ENCODE data around the gene GRK1. TPM values are rescaled to one million over a fixed set of nuclear protein-coding genes. Genes with fewer than 3 reads are reported as not detected.
"Not testable (repeated sequence)": the region's sequence is repeated elsewhere in the genome, so short reads cannot be mapped to it uniquely, and the experiment has no call there.

Gene GRK1
- polyA plus RNA-seq, 2 donors = not detected

DNA sequence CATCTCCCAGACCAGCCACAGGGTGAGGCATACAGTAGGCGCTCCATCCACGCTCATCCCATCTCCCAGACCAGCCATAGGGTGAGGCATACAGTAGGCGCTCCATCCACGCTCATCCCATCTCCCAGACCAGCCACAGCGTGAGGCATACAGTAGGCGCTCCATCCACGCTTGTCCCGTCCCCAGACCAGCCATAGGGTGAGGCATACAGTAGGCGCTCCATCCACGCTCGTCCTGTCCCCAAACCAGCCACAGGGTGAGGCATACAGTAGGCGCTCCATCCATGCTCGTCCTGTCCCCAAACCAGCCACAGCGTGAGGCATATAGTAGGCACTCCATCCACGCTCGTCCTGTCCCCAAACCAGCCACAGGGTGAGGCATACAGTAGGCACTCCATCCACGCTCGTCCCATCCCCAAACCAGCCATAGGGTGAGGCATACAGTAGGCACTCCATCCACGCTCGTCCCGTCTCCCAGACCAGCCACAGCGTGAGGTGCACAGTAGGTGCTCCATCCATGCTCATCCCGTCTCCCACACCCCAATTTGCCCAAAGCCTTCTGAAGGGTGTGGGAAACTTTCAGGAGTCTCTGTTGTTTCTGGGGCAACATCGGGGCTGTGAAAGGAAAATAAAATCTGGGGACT is 78.6 kb downstream of the GRK1 start:
- not testable (repeated sequence) for H3K4me3 ChIP-seq (ENCODE audit: low read depth in 1 of 2, low read length in 2 of 2); H3K27ac ChIP-seq (ENCODE audit: low read depth in 2 of 2, low read length in 1 of 2)
- WGBS, 2 donors = 89 to 91% methylated on average over 24 of the region's 24 CpGs

GRCh38 chr13:113746143-113746525 is 79.1 kb downstream of the GRK1 start:
- no peaks in the 10 kb centered on the region for H3K36me3 ChIP-seq (ENCODE audit: control insufficient read depth in 2 of 2, insufficient read depth in 2 of 2, low read length in 1 of 2)
- H3K27me3 ChIP-seq (ENCODE audit: control insufficient read depth in 1 of 2, insufficient read depth in 2 of 2, low read length in 2 of 2) = no peaks in the 10 kb centered on the region
- no peak overlapping the region for H3K27ac ChIP-seq (ENCODE audit: low read depth in 2 of 2, low read length in 1 of 2)
- WGBS, 2 donors = 79 to 84% methylated on average over 5 of the region's 5 CpGs
- no peaks in the 10 kb centered on the region for H3K4me1 ChIP-seq (ENCODE audit: control insufficient read depth in 2 of 2, insufficient read depth in 2 of 2, low read length in 1 of 2)
- peaks cover 0 to 4% of the 10 kb centered on the region in 2 donors for H3K9me3 ChIP-seq (ENCODE audit: control insufficient read depth in 2 of 2, insufficient read depth in 1 of 2, low read depth in 1 of 2, low read length in 1 of 2)
- H3K4me3 ChIP-seq (ENCODE audit: low read depth in 1 of 2, low read length in 2 of 2) = no peak overlapping the region

More for the DNA sequence above, 78.6 kb downstream of the GRK1 start:
- not testable (repeated sequence) for H3K36me3 ChIP-seq (ENCODE audit: control insufficient read depth in 2 of 2, insufficient read depth in 2 of 2, low read length in 1 of 2); H3K27me3 ChIP-seq (ENCODE audit: control insufficient read depth in 1 of 2, insufficient read depth in 2 of 2, low read length in 2 of 2); H3K9me3 ChIP-seq (ENCODE audit: control insufficient read depth in 2 of 2, insufficient read depth in 1 of 2, low read depth in 1 of 2, low read length in 1 of 2); H3K4me1 ChIP-seq (ENCODE audit: control insufficient read depth in 2 of 2, insufficient read depth in 2 of 2, low read length in 1 of 2)

DNA sequence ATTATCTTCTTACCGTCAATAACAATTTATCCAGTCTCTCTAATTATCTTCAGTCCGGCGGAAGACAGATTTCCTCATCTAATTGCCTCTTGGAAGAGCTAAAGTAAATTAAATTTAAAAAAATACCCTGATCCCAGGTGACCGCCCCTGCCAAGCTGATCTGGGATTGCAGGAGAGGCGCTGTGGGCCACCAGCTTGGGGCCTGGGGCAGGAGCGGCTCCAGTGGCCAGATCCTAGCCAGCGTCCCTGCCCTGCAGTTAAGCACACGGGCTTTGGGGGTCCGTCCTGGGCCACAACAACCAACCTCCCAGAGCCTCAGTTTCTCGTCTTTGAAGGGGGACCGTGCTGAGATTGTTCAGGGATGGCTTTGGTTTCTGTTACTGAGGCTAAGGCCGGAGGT is 79.7 kb downstream of the GRK1 start:
- WGBS, 2 donors = 86 to 87% methylated on average over 12 of the region's 12 CpGs
- Histone ChIP-seq H3K9me3 (ENCODE audit: control insufficient read depth in 2 of 2, insufficient read depth in 1 of 2, low read depth in 1 of 2, low read length in 1 of 2) (peaks cover 0 to 6% of the 10 kb centered on the region in 2 donors), H3K4me3 (ENCODE audit: low read depth in 1 of 2, low read length in 2 of 2) (no peak overlapping the region), H3K27ac (ENCODE audit: low read depth in 2 of 2, low read length in 1 of 2) (no peak overlapping the region), H3K4me1 (ENCODE audit: control insufficient read depth in 2 of 2, insufficient read depth in 2 of 2, low read length in 1 of 2) (no peaks in the 10 kb centered on the region), H3K36me3 (ENCODE audit: control insufficient read depth in 2 of 2, insufficient read depth in 2 of 2, low read length in 1 of 2) (no peaks in the 10 kb centered on the region), H3K27me3 (ENCODE audit: control insufficient read depth in 1 of 2, insufficient read depth in 2 of 2, low read length in 2 of 2) (no peaks in the 10 kb centered on the region)

GRCh38 chr13:113747291-113747833 is 80.3 kb downstream of the GRK1 start:
- Histone ChIP-seq H3K4me1 (ENCODE audit: control insufficient read depth in 2 of 2, insufficient read depth in 2 of 2, low read length in 1 of 2) (no peaks in the 10 kb centered on the region), H3K27ac (ENCODE audit: low read depth in 2 of 2, low read length in 1 of 2) (no peak overlapping the region), H3K36me3 (ENCODE audit: control insufficient read depth in 2 of 2, insufficient read depth in 2 of 2, low read length in 1 of 2) (no peaks in the 10 kb centered on the region), H3K9me3 (ENCODE audit: control insufficient read depth in 2 of 2, insufficient read depth in 1 of 2, low read depth in 1 of 2, low read length in 1 of 2) (peaks cover 0 to 6% of the 10 kb centered on the region in 2 donors), H3K27me3 (ENCODE audit: control insufficient read depth in 1 of 2, insufficient read depth in 2 of 2, low read length in 2 of 2) (no peaks in the 10 kb centered on the region), H3K4me3 (ENCODE audit: low read depth in 1 of 2, low read length in 2 of 2) (no peak overlapping the region)
- WGBS, 2 donors = 74 to 81% methylated on average over 25 of the region's 25 CpGs

DNA sequence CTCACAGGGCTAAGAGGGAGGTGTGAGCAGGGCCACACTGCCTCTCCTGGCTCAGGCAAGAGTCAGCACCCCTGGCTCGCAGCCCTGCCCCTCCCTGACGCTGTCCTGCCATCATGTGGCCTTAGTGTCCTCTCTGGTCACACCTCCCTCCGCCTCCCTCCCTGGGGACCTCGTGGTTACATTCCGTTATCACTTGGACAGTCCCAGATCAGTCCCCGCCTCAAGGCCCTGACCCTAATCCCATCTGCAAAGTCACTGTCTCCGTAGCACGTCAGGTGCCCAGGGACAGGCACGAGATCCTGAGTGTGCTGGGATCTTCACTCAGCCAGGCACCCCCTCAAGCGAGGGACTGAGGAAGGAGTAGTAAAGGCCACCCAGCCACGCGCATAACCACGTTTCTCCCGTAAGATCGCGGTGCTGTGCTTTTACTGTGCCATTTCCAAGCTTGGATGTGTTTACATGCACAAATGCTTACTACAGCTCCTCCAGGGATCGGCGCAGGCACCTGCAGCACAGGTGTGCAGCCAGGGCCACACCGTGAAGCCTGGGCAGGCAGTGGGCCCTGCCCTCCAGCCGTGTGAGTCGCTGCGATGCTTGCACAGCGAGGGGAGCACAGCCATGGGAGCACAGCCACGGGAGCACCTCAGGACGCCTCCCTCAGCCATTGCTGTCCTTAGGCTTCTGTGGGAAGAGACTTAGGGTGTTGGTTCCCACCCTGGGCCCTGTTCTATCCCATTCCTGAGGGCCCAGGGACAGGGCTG is 81.3 kb downstream of the GRK1 start:
- Histone ChIP-seq H3K27ac (ENCODE audit: low read depth in 2 of 2, low read length in 1 of 2) (no peak overlapping the region), H3K27me3 (ENCODE audit: control insufficient read depth in 1 of 2, insufficient read depth in 2 of 2, low read length in 2 of 2) (no peaks in the 10 kb centered on the region), H3K4me3 (ENCODE audit: low read depth in 1 of 2, low read length in 2 of 2) (no peak overlapping the region), H3K36me3 (ENCODE audit: control insufficient read depth in 2 of 2, insufficient read depth in 2 of 2, low read length in 1 of 2) (no peaks in the 10 kb centered on the region), H3K9me3 (ENCODE audit: control insufficient read depth in 2 of 2, insufficient read depth in 1 of 2, low read depth in 1 of 2, low read length in 1 of 2) (peaks cover 0 to 6% of the 10 kb centered on the region in 2 donors), H3K4me1 (ENCODE audit: control insufficient read depth in 2 of 2, insufficient read depth in 2 of 2, low read length in 1 of 2) (no peaks in the 10 kb centered on the region)
- 75 to 76% methylated on average over 25 of the region's 25 CpGs for WGBS, 2 donors

DNA sequence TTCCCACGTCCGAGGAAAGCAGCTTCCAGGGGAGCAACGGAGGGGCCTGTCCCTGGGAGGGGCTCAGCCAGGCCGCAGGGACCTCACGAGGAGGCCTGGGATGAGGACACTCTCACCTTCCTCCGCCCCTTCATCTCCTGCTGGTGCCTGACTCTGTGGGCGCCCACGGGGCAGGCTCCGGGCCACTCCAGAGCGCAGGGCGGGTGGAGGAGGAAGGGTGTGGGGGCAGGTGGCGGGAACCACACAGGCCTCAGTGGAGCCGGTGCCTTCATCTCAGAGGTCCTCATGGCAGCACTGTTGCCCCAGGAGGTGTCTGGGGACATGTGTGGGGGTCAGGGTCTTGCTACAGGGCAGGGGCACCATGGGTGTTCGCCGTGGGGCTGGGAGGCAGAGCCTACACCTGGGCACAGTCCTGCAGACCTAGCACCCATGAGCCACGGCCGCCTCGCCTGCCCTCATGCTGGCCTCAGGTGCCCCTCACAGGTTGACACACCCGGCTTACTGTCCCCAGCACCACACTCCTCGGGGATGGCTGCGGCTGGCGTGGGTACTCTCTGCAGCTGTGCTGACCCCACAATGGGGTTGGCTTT is 81.9 kb downstream of the GRK1 start:
- Histone ChIP-seq H3K9me3 (ENCODE audit: control insufficient read depth in 2 of 2, insufficient read depth in 1 of 2, low read depth in 1 of 2, low read length in 1 of 2) (peaks cover 0 to 6% of the 10 kb centered on the region in 2 donors), H3K4me1 (ENCODE audit: control insufficient read depth in 2 of 2, insufficient read depth in 2 of 2, low read length in 1 of 2) (no peaks in the 10 kb centered on the region), H3K27ac (ENCODE audit: low read depth in 2 of 2, low read length in 1 of 2) (no peak overlapping the region), H3K4me3 (ENCODE audit: low read depth in 1 of 2, low read length in 2 of 2) (no peak overlapping the region), H3K27me3 (ENCODE audit: control insufficient read depth in 1 of 2, insufficient read depth in 2 of 2, low read length in 2 of 2) (no peaks in the 10 kb centered on the region), H3K36me3 (ENCODE audit: control insufficient read depth in 2 of 2, insufficient read depth in 2 of 2, low read length in 1 of 2) (no peaks in the 10 kb centered on the region)
- WGBS, 2 donors = 91 to 92% methylated on average over 22 of the region's 22 CpGs

DNA sequence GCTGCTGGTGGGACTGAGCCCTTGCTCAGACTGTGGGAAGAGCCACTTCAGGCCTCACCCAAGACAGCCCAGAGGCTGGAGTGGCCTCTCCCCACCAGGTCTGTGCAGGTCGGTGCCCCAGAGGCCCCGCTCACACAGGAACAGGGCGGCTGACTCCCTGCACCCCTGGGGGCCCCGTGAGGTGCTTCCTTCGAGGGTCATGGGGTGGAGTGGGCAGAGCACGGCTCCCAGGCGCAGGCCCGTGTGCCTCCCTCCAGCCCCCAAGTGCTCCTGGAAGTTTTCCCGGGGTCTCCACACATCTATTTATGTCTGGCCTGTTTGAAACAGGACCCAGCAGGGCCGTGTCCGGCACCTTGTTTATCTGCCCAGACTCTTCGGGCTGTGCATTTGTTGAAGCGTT is 82.5 kb downstream of the GRK1 start:
- H3K4me3 ChIP-seq (ENCODE audit: low read depth in 1 of 2, low read length in 2 of 2) = no peak overlapping the region
- H3K27me3 ChIP-seq (ENCODE audit: control insufficient read depth in 1 of 2, insufficient read depth in 2 of 2, low read length in 2 of 2) = no peaks in the 10 kb centered on the region
- H3K36me3 ChIP-seq (ENCODE audit: control insufficient read depth in 2 of 2, insufficient read depth in 2 of 2, low read length in 1 of 2) = no peaks in the 10 kb centered on the region
- no peaks in the 10 kb centered on the region for H3K4me1 ChIP-seq (ENCODE audit: control insufficient read depth in 2 of 2, insufficient read depth in 2 of 2, low read length in 1 of 2)
- 84% methylated on average over 13 of the region's 13 CpGs for WGBS, 2 donors
- H3K9me3 ChIP-seq (ENCODE audit: control insufficient read depth in 2 of 2, insufficient read depth in 1 of 2, low read depth in 1 of 2, low read length in 1 of 2) = peaks cover 0 to 6% of the 10 kb centered on the region in 2 donors
- no peak overlapping the region for H3K27ac ChIP-seq (ENCODE audit: low read depth in 2 of 2, low read length in 1 of 2)

DNA sequence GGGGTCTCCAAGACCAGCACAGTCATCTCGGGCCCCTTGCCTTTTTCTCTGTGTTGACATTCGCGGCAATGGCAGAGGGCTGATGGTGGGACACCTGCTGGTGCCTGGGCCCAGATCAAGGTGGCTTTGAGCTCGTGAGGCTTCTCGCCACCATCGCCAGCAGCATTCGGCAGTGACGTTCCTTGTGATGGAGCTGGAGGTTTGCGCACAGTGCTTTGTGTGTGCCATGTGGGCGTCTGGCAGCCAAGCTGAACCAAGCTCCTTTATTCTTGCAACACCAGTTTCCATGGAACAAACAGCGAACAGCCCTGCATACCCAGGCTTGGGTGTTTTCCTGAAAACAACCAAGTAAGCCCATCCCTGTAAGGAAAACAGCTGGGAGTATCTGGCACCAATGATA is 82.9 kb downstream of the GRK1 start:
- Histone ChIP-seq H3K9me3 (ENCODE audit: control insufficient read depth in 2 of 2, insufficient read depth in 1 of 2, low read depth in 1 of 2, low read length in 1 of 2) (peaks cover 0 to 6% of the 10 kb centered on the region in 2 donors), H3K27me3 (ENCODE audit: control insufficient read depth in 1 of 2, insufficient read depth in 2 of 2, low read length in 2 of 2) (no peaks in the 10 kb centered on the region), H3K4me1 (ENCODE audit: control insufficient read depth in 2 of 2, insufficient read depth in 2 of 2, low read length in 1 of 2) (no peaks in the 10 kb centered on the region), H3K27ac (ENCODE audit: low read depth in 2 of 2, low read length in 1 of 2) (no peak overlapping the region), H3K4me3 (ENCODE audit: low read depth in 1 of 2, low read length in 2 of 2) (no peak overlapping the region), H3K36me3 (ENCODE audit: control insufficient read depth in 2 of 2, insufficient read depth in 2 of 2, low read length in 1 of 2) (no peaks in the 10 kb centered on the region)
- 86 to 87% methylated on average over 11 of the region's 11 CpGs for WGBS, 2 donors

GRCh38 chr13:113750554-113751399 is 83.8 kb downstream of the GRK1 start:
- H3K4me1 ChIP-seq (ENCODE audit: control insufficient read depth in 2 of 2, insufficient read depth in 2 of 2, low read length in 1 of 2) = no peaks in the 10 kb centered on the region
- WGBS, 2 donors = 93 to 94% methylated on average over 23 of the region's 23 CpGs
- no peaks in the 10 kb centered on the region for H3K27me3 ChIP-seq (ENCODE audit: control insufficient read depth in 1 of 2, insufficient read depth in 2 of 2, low read length in 2 of 2)
- no peaks in the 10 kb centered on the region for H3K36me3 ChIP-seq (ENCODE audit: control insufficient read depth in 2 of 2, insufficient read depth in 2 of 2, low read length in 1 of 2)
- no peak overlapping the region for H3K4me3 ChIP-seq (ENCODE audit: low read depth in 1 of 2, low read length in 2 of 2)
- no peak overlapping the region for H3K27ac ChIP-seq (ENCODE audit: low read depth in 2 of 2, low read length in 1 of 2)
- peaks cover 0 to 6% of the 10 kb centered on the region in 2 donors for H3K9me3 ChIP-seq (ENCODE audit: control insufficient read depth in 2 of 2, insufficient read depth in 1 of 2, low read depth in 1 of 2, low read length in 1 of 2)
